ENCODE measurements around the gene ZNF407.

ZNF407 gene

GRCh38 chr18:74840492-74841167, 243.0 kb downstream of the ZNF407 start:
- no peaks in the 10 kb centered on the region for H3K27me3 ChIP-seq (ENCODE audit: insufficient read depth, poor library complexity, severe bottlenecking)
- H3K4me3 ChIP-seq (replicated peaks; ENCODE audit: insufficient read depth, low read length) = no peak overlapping the region

DNA sequence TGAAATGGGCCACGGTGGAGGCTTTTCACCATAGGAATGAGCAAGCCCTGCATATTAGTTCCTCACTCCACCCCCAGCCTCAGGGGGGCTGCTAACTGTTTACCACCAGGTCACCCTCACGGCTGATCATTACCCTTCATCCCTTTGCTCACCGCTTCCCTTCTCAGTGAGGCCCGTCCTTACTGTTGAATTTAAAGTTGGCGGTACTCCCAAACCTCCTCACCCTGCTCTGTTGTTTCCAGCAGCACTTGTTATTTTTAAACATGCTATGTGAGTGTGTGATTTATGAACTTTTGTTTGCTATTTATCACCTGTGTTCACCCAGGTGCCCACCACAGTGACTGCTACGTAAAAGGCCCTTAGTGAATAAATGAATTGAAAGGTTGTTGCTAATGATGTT, 243.6 kb downstream of the ZNF407 start:
- DNase-seq (ENCODE audit: low read depth in 1 of 2, low spot score in 1 of 2) = no peak
- TF ChIP-seq SPI1 (IDR thresholded peaks at IDR 0.05; ENCODE audit: borderline replicate concordance, low read depth) (no peak), GABPA (IDR thresholded peaks at IDR 0.05; ENCODE audit: low read depth) (no peak), CTCF (IDR thresholded peaks at IDR 0.05; ENCODE audit: insufficient read depth, low read length) (no peak), POLR2AphosphoS5 (IDR thresholded peaks at IDR 0.05; ENCODE audit: low read depth) (no peak)
- TF ChIP-seq, protein P1, sequence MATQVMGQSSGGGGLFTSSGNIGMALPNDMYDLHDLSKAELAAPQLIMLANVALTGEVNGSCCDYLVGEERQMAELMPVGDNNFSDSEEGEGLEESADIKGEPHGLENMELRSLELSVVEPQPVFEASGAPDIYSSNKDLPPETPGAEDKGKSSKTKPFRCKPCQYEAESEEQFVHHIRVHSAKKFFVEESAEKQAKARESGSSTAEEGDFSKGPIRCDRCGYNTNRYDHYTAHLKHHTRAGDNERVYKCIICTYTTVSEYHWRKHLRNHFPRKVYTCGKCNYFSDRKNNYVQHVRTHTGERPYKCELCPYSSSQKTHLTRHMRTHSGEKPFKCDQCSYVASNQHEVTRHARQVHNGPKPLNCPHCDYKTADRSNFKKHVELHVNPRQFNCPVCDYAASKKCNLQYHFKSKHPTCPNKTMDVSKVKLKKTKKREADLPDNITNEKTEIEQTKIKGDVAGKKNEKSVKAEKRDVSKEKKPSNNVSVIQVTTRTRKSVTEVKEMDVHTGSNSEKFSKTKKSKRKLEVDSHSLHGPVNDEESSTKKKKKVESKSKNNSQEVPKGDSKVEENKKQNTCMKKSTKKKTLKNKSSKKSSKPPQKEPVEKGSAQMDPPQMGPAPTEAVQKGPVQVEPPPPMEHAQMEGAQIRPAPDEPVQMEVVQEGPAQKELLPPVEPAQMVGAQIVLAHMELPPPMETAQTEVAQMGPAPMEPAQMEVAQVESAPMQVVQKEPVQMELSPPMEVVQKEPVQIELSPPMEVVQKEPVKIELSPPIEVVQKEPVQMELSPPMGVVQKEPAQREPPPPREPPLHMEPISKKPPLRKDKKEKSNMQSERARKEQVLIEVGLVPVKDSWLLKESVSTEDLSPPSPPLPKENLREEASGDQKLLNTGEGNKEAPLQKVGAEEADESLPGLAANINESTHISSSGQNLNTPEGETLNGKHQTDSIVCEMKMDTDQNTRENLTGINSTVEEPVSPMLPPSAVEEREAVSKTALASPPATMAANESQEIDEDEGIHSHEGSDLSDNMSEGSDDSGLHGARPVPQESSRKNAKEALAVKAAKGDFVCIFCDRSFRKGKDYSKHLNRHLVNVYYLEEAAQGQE (IDR thresholded peaks at IDR 0.05; ENCODE audit: insufficient replicate concordance, low read depth) = no peak
- H3K27me3 ChIP-seq (ENCODE audit: insufficient read depth, poor library complexity, severe bottlenecking) = no peaks in the 10 kb centered on the region
- no peak overlapping the region for H3K4me3 ChIP-seq (replicated peaks; ENCODE audit: insufficient read depth, low read length)
- H3K27ac ChIP-seq (replicated peaks) = no peak overlapping the region

More at GRCh38 chr18:74840492-74841167, 243.0 kb downstream of the ZNF407 start:
- no peak overlapping the region for H3K27ac ChIP-seq (replicated peaks)
- TF ChIP-seq GABPA (IDR thresholded peaks at IDR 0.05; ENCODE audit: low read depth) (no peak), SPI1 (IDR thresholded peaks at IDR 0.05; ENCODE audit: borderline replicate concordance, low read depth) (no peak), POLR2AphosphoS5 (IDR thresholded peaks at IDR 0.05; ENCODE audit: low read depth) (no peak), CTCF (IDR thresholded peaks at IDR 0.05; ENCODE audit: insufficient read depth, low read length) (no peak)
- no peak for DNase-seq (ENCODE audit: low read depth in 1 of 2, low spot score in 1 of 2)

DNA sequence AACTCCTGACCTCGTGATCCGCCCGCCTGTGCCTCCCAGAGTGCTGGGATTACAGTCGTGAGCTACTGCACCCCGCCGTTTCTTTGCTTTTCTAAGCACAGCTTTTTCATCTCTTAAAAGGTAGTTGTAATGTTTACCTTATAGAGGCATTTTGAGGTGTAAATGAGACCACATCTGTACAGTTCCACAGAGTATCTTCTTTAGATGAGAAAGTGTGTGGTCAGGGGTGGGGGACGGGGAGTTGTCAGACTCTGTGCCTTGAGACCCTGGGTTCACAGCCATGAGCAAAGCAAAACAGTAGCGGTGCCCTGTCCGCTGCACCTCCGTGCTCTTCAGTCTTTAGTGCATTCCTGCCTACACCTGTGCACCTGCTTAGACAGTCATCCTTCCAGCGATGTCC, 251.6 kb downstream of the ZNF407 start:
- Histone ChIP-seq H3K27ac (replicated peaks) (no peak overlapping the region), H3K4me3 (replicated peaks; ENCODE audit: insufficient read depth, low read length) (no peak overlapping the region), H3K27me3 (ENCODE audit: insufficient read depth, poor library complexity, severe bottlenecking) (no peaks in the 10 kb centered on the region)
- TF ChIP-seq GABPA (IDR thresholded peaks at IDR 0.05; ENCODE audit: low read depth) (no peak), POLR2AphosphoS5 (IDR thresholded peaks at IDR 0.05; ENCODE audit: low read depth) (no peak)
- TF ChIP-seq, protein P1 (IDR thresholded peaks at IDR 0.05; ENCODE audit: insufficient replicate concordance, low read depth) = no peak
- no peak for DNase-seq (ENCODE audit: low read depth in 1 of 2, low spot score in 1 of 2)

DNA sequence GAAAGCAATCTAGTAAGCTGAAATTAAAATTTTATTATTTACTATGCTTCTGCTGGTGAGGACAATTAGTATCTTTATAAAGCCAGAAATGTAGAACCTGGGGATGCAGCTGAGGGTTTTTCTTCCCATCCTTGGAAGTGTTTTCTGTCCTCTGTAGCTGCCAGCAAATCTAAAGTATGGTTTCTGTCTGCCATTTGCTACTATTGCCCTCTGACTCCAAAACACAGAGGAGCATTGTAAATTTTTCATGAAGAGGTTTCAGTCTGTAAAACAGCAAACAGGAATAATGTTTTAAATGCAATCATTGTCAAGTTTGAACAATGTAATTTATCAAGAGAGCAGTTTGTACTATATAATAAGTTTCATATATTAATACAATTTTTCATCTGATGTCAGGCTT, 258.8 kb downstream of the ZNF407 start:
- no peak for DNase-seq (ENCODE audit: low read depth in 1 of 2, low spot score in 1 of 2)
- Histone ChIP-seq H3K27ac (replicated peaks) (no peak overlapping the region), H3K4me3 (replicated peaks; ENCODE audit: insufficient read depth, low read length) (no peak overlapping the region), H3K27me3 (ENCODE audit: insufficient read depth, poor library complexity, severe bottlenecking) (no peaks in the 10 kb centered on the region)
- no peak for TF ChIP-seq SPI1 (IDR thresholded peaks at IDR 0.05; ENCODE audit: borderline replicate concordance, low read depth)
- TF ChIP-seq POLR2AphosphoS5 (IDR thresholded peaks at IDR 0.05; ENCODE audit: low read depth) = no peak
- TF ChIP-seq, protein P1 (IDR thresholded peaks at IDR 0.05; ENCODE audit: insufficient replicate concordance, low read depth) = no peak
- no peak for TF ChIP-seq CTCF (IDR thresholded peaks at IDR 0.05; ENCODE audit: insufficient read depth, low read length)
- TF ChIP-seq GABPA (IDR thresholded peaks at IDR 0.05; ENCODE audit: low read depth) = no peak
